Natural killer cell treated with Interleukin-12 subunit alpha and Interleukin-12 subunit beta and Interleukin-15 and Interleukin-18, amount 100 ng/mL, for 72 hours (primary cell): ENCODE measurements around the gene HABP2. TPM values are rescaled to one million over a fixed set of nuclear protein-coding genes. Genes with fewer than 3 reads are reported as not detected.

Experiments used
- ATAC-seq, 2 donors: fragments of 150-1000 bp; cut with Tn5 transposase in 1 of 2; sonication (Bioruptor Pico), chemical (Tn5 transposase) in 1 of 2; 2 replicates each; pipeline ENCODE4 v1.10.0; 2021
- DNase-seq: peaks from one replicate; pipeline ENCODE4 v3.0.0; 2022; ENCODE audit warnings: low spot score
- H3K27ac Mint-ChIP-seq, 2 donors: 1 replicate in 1 of 2; 2 replicates in 1 of 2; pipeline ENCODE4 v1.8.0; 2022; ENCODE audit warnings: mixed read lengths in 2 of 2, mild to moderate bottlenecking in 1 of 2, moderate library complexity in 1 of 2
- H3K27me3 Mint-ChIP-seq, 2 donors: 1 replicate in 1 of 2; 2 replicates in 1 of 2; pipeline ENCODE4 v1.8.0; 2022; ENCODE audit warnings: mixed read lengths in 2 of 2
- H3K36me3 Mint-ChIP-seq: one replicate; pipeline ENCODE4 v1.8.0; 2022; ENCODE audit warnings: mixed read lengths
- H3K4me1 Mint-ChIP-seq, 2 donors: 1 replicate in 1 of 2; 2 replicates in 1 of 2; pipeline ENCODE4 v1.8.0; 2022; ENCODE audit warnings: low read depth in 2 of 2, mixed read lengths in 2 of 2, mild to moderate bottlenecking in 1 of 2
- H3K4me3 Mint-ChIP-seq: one replicate; pipeline ENCODE4 v1.8.0; 2022; ENCODE audit warnings: mixed read lengths
- H3K9me3 Mint-ChIP-seq: 2 replicates; pipeline ENCODE4 v1.8.0; 2022; ENCODE audit warnings: mixed read lengths
- total RNA-seq, 2 donors: library from RNA; stranded (reverse); gene quantifications; one replicate each; pipeline ENCODE4 v1.2.3, GENCODE V29; 2022

HABP2 gene
- total RNA-seq, 2 donors from 2014 or later, result not detected

- H3K4me1 Mint-ChIP-seq, result no peaks in the 10 kb centered on the region
- peaks cover 9 to 10% of the 10 kb centered on the region in 2 donors for H3K27me3 Mint-ChIP-seq
- ATAC-seq, result no peak
Measured at GRCh38 chr10:113534423-113534822, 18.4 kb upstream of the HABP2 start.

DNA sequence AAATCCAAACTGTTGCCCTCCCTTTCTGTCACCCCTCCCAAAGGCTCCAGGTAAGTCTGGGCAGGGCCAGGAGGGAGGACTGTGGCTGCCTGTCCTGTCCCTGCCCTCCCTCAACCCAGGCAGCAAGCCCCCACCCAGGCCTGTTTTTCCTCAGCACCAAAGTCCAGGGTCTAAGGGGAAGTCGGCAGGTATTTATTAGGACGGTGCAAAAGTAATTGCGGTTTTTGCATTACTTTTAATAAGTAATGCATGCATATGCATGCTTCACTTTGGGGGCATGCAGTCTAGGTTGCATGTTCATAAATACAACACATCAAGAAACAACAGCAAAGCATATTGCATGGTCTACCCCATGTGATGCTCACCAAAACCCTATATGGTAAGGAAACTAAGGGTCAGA is 15.2 kb upstream of the HABP2 start:
- no peak for ATAC-seq
- Mint-ChIP-seq H3K27ac (no peak overlapping the region), H3K4me3 (no peak overlapping the region), H3K9me3 (peaks cover 3% of the 10 kb centered on the region), H3K36me3 (no peaks in the 10 kb centered on the region), H3K27me3 (peaks cover 12 to 27% of the 10 kb centered on the region in 2 donors), H3K4me1 (no peaks in the 10 kb centered on the region)
- no peak for DNase-seq

More at GRCh38 chr10:113534423-113534822, 18.4 kb upstream of the HABP2 start:
- DNase-seq, result no peak
- Mint-ChIP-seq H3K4me3 (no peak overlapping the region), H3K36me3 (no peaks in the 10 kb centered on the region), H3K27ac (no peak overlapping the region), H3K9me3 (peaks cover 3% of the 10 kb centered on the region)

DNA sequence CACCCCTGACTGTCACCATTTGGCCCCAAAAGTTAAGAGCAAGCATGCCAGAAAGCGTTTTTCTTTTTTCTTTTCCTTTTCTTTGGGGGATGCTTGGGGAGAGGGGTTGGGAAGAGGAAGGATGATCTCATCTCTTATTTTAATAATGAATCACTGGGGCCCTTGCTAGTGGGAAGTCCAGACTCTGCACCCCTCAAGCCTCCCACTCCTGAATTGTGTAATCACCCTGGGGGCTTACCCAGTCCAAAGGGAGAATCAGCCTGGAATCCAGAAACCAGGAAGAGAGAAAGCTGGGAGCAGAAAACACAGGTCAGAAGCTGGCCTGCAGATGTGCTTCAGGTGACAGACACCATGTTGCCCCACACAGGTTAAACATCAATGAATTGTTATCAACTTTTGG is 14.7 kb upstream of the HABP2 start:
- Mint-ChIP-seq H3K36me3 (no peaks in the 10 kb centered on the region), H3K27me3 (peaks cover 12 to 29% of the 10 kb centered on the region in 2 donors), H3K9me3 (peaks cover 3% of the 10 kb centered on the region), H3K27ac (no peak overlapping the region), H3K4me3 (no peak overlapping the region), H3K4me1 (no peaks in the 10 kb centered on the region)
- no peak for DNase-seq
- ATAC-seq, result no peak

DNA sequence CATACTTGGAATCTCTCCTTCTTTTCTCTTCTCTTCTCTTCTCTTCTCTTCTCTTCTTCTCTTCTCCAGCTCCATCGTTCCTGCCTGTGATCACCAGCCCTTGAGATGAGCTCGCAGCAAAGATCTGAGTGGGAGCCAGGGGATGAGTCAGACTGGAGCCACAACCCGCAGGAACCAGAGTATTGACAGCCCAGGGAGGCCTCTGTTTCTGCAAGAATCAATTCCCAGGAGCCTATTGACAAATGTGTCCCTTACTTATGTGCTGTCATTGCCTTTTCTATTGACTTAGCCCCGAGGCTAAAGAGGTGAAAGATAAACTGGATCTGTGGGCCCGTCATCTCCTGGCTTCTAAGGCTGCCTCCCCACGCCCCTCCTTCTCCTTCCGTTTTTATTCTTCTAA is 13.1 kb upstream of the HABP2 start:
- Mint-ChIP-seq H3K9me3 (peaks cover 3% of the 10 kb centered on the region), H3K4me1 (no peaks in the 10 kb centered on the region), H3K27me3 (peaks cover 15 to 33% of the 10 kb centered on the region in 2 donors), H3K27ac (no peak overlapping the region), H3K36me3 (no peaks in the 10 kb centered on the region), H3K4me3 (no peak overlapping the region)
- no peak for ATAC-seq
- DNase-seq, result no peak

DNA sequence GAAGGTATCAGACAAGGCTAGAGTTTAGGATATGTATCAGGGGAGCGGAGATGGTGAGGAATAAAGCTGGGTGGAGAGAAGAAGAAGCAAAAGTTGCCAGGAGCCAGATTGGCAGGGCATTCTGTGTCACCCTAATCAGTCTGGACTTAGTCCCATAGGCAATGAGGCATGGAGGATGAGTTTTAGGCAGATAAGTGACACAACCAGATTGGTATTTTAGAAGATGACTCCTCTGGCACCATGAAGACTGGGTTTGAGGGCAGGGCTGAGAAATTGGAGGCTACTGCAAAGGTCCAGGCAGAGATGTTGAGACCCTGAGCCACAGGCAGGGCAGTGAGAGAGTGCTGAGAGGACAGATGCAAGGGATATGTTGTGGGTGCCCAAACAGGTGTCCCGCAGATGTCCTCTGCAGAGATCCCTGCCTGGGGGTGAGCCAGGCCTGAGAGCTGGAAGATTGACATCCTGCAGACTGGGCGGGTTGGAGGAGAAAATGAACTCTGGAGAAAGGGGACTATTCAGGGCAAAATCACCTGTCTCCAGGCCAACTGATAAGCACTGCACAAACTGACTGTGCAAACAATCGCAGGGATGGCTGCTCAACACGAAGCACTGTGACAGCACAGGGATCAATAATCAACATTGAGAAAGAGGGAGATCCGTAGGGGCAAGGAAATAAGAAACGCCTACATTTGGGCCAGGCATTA is 11.9 kb upstream of the HABP2 start:
- Mint-ChIP-seq H3K9me3 (no peaks in the 10 kb centered on the region), H3K27me3 (peaks cover 10 to 35% of the 10 kb centered on the region in 2 donors), H3K36me3 (no peaks in the 10 kb centered on the region), H3K4me1 (no peaks in the 10 kb centered on the region), H3K4me3 (no peak overlapping the region), H3K27ac (no peak overlapping the region)
- no peak for DNase-seq
- ATAC-seq, result peak in 1 of 2 donors; percentile 34

GRCh38 chr10:113541549-113541927 is 11.3 kb upstream of the HABP2 start:
- Mint-ChIP-seq H3K4me3 (no peak overlapping the region), H3K9me3 (no peaks in the 10 kb centered on the region), H3K27ac (no peak overlapping the region), H3K36me3 (no peaks in the 10 kb centered on the region), H3K27me3 (peaks cover 14 to 41% of the 10 kb centered on the region in 2 donors), H3K4me1 (no peaks in the 10 kb centered on the region)
- no peak for DNase-seq
- no peak for ATAC-seq

GRCh38 chr10:113543107-113543955 is 9.5 kb upstream of the HABP2 start:
- Mint-ChIP-seq H3K9me3 (no peaks in the 10 kb centered on the region), H3K4me3 (no peak overlapping the region), H3K27ac (no peak overlapping the region)

GRCh38 chr10:113544392-113544791 is 8.5 kb upstream of the HABP2 start:
- no peak for ATAC-seq
- H3K27ac Mint-ChIP-seq, result no peak overlapping the region
- peaks cover 18 to 49% of the 10 kb centered on the region in 2 donors for H3K27me3 Mint-ChIP-seq
- no peaks in the 10 kb centered on the region for H3K4me1 Mint-ChIP-seq
- no peaks in the 10 kb centered on the region for H3K36me3 Mint-ChIP-seq
- no peaks in the 10 kb centered on the region for H3K9me3 Mint-ChIP-seq
- H3K4me3 Mint-ChIP-seq, result no peak overlapping the region
- no peak for DNase-seq

More at GRCh38 chr10:113543107-113543955, 9.5 kb upstream of the HABP2 start:
- Mint-ChIP-seq H3K36me3 (no peaks in the 10 kb centered on the region), H3K4me1 (no peaks in the 10 kb centered on the region), H3K27me3 (peaks cover 16 to 47% of the 10 kb centered on the region in 2 donors)
- DNase-seq (no peak), ATAC-seq (no peak)

DNA sequence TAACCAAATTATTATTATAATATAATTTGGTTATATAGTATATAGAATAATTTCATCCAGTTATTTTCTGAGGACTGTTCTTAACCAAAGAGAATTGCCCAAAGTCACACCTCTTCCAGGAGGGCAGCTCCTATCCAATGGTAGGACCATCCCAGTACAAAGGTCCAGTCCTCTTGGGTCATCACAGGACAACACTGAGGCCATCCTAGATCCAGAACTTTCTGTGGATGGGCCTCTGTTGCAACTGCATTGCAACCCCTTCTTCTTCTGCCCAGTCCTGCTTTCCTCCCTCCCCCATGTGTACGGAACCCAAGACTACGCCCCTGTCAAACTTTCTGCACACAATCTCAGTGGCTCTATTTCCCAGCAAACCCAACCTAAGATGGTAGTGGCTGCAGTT is 5.4 kb upstream of the HABP2 start:
- Mint-ChIP-seq H3K36me3 (no peaks in the 10 kb centered on the region), H3K4me3 (no peak overlapping the region), H3K27me3 (peaks cover 11 to 47% of the 10 kb centered on the region in 2 donors), H3K4me1 (peaks cover 0 to 5% of the 10 kb centered on the region in 2 donors), H3K9me3 (no peaks in the 10 kb centered on the region), H3K27ac (no peak overlapping the region)
- DNase-seq (no peak), ATAC-seq (no peak)

DNA sequence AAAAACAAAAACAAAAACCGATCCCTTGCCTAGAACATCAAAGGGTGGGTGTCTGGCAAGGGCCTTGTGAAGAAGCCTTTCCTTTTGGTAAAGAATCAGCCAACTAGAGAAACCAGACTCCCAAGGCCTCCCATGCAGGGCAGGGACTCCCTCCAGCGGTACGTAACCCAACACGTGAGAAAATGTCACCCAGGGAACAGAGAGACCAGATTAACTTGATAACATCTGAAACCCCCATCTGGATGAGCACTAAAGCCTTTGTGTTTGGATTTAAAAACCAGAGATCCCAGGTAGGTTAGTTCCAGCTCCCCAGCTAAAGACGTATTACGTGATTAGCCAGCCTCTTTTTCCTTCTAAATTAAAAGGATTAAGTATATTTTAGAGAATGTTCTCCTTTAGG is 3.0 kb upstream of the HABP2 start:
- Mint-ChIP-seq H3K27ac (no peak overlapping the region), H3K27me3 (peaks cover 10 to 52% of the 10 kb centered on the region in 2 donors), H3K4me3 (no peak overlapping the region), H3K4me1 (peaks cover 0 to 5% of the 10 kb centered on the region in 2 donors), H3K9me3 (no peaks in the 10 kb centered on the region), H3K36me3 (no peaks in the 10 kb centered on the region)
- ATAC-seq, result no peak
- DNase-seq, result no peak

DNA sequence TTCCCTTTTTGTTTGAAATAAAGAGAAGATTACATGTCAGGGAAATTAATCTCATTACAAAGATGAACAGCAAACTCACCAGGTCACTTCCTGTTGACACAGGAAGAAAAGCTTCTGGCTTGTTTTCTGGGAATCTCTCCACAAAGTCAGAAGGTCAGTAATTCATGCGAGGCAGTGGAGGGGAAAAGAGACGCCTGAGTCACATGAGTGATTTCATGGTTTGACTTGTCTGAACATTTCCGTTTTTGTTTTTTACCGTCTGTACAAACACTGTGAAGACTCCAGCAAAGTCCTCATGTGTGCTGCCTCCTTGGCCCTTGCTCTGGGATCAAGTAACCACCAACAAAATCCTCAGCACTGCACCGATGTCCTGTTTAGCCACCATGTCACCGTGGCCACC is 2.5 kb upstream of the HABP2 start:
- no peaks in the 10 kb centered on the region for H3K36me3 Mint-ChIP-seq
- H3K27me3 Mint-ChIP-seq, result peaks cover 10 to 52% of the 10 kb centered on the region in 2 donors
- ATAC-seq, result no peak
- DNase-seq, result no peak
- H3K4me1 Mint-ChIP-seq, result peaks cover 0 to 5% of the 10 kb centered on the region in 2 donors
- H3K4me3 Mint-ChIP-seq, result no peak overlapping the region
- no peaks in the 10 kb centered on the region for H3K9me3 Mint-ChIP-seq
- no peak overlapping the region for H3K27ac Mint-ChIP-seq

DNA sequence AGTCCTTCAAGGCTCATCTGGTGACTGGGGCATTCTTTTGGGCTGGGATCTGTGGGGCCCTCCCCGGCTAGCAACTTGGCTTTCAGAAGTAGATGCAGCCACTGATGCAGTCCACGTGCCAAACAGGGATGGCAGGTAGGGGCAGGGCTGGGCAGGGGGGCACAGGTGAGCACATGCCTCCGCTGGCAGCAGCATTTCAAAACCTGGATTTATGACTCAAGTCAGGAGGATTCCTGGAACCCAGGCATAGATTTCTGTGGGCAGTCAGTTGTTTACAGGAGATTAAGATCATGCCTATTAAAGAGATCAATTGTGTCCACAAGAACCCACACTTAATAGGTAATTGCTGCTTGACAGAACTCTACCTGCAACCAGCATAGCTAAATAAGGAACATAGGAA is 839 bp upstream of the HABP2 start:
- Mint-ChIP-seq H3K4me3 (no peak overlapping the region), H3K4me1 (peaks cover 0 to 5% of the 10 kb centered on the region in 2 donors), H3K27ac (no peak overlapping the region), H3K9me3 (no peaks in the 10 kb centered on the region), H3K36me3 (no peaks in the 10 kb centered on the region), H3K27me3 (peaks cover 9 to 47% of the 10 kb centered on the region in 2 donors)
- ATAC-seq (no peak), DNase-seq (no peak)

DNA sequence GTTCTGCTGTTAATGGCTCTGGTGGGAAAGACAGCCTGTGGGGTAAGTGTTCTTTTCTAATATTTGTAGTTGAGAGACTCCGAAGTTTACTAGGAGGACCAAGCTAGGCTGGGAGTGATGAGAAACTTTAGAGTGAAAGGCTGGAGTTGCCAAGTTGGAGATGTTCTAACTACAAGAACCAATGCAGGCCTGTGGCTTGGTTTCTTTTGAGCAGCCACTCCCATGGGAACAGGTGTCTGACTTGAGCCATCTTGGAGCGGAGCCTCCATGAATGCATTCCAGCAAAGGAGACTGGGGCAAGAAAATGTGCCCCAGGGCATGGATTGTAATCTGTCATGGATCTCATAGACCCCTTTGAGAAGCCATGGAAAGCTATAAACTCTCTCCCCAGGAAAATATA is 296 bp downstream of the HABP2 start:
- ATAC-seq (no peak), DNase-seq (no peak)
- H3K9me3 Mint-ChIP-seq, result no peaks in the 10 kb centered on the region
- no peaks in the 10 kb centered on the region for H3K36me3 Mint-ChIP-seq
- H3K4me3 Mint-ChIP-seq, result no peak overlapping the region
- peaks cover 9 to 50% of the 10 kb centered on the region in 2 donors for H3K27me3 Mint-ChIP-seq
- peaks cover 0 to 5% of the 10 kb centered on the region in 2 donors for H3K4me1 Mint-ChIP-seq
- no peak overlapping the region for H3K27ac Mint-ChIP-seq

DNA sequence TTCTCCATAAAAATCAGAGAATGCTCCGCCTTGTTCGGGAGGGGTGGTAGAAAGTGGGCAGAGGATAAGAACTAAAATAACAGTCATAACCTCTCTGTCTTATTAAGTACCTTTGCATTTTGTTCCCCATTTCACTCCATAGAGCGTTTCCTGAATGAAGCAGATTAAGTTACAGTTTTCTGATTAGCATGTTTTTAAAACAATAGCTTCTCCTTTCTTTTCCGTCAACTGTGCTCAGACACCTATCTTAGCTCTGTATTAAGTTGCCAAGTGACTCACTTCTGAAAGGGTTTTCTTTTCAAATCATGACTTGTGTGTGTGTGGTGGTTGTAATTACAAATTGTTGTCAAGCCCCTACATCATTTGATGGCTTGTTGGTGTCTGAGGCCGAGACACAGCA is 1.4 kb downstream of the HABP2 start:
- ATAC-seq (no peak), DNase-seq (no peak)
- H3K27me3 Mint-ChIP-seq, result peaks cover 9 to 49% of the 10 kb centered on the region in 2 donors
- H3K27ac Mint-ChIP-seq, result no peak overlapping the region
- H3K9me3 Mint-ChIP-seq, result no peaks in the 10 kb centered on the region
- peaks cover 0 to 5% of the 10 kb centered on the region in 2 donors for H3K4me1 Mint-ChIP-seq
- no peaks in the 10 kb centered on the region for H3K36me3 Mint-ChIP-seq
- no peak overlapping the region for H3K4me3 Mint-ChIP-seq
